K562 treated with DMSO at 1 percent for 24 hours (cell line): ENCODE measurements around the gene NPLOC4. TPM values are rescaled to one million over a fixed set of nuclear protein-coding genes. Genes with fewer than 3 reads are reported as not detected.

Experiments used
- total RNA-seq: library from RNA; unstranded; fragments of 300-600 nt; gene quantifications from 2 replicates; pipeline ENCODE4 v1.2.3, GENCODE V29; 2022; ENCODE audit warnings: low read depth; ENCODE audit not compliant: insufficient read depth

NPLOC4 gene
- total RNA-seq, result 121 and 124 TPM in 2 replicates

GRCh38 chr17:81636505-81637288 is at the start of gene NPLOC4, which contains the start of gene TSPAN10:
NPLOC4 (minus strand) TSS chr17:81637112; CDS start chr17:81636930, 182 bp downstream.
TSPAN10 (plus strand) TSS chr17:81637196; CDS start chr17:81642413, 5,217 bp downstream.

GRCh38 chr17:81683584-81684441 is 46.9 kb upstream of the NPLOC4 start, which contains the start of the genes ARL16 and HGS:
ARL16 (minus strand) TSS chr17:81683797; CDS start chr17:81683753, 44 bp downstream.
HGS (plus strand) TSS chr17:81684011; CDS start chr17:81684067, 56 bp downstream.

GRCh38 chr17:81666342-81667191 is 29.7 kb upstream of the NPLOC4 start, which contains the start of the genes CCDC137 and OXLD1:
CCDC137 (plus strand) TSS chr17:81666737; CDS start chr17:81666767, 30 bp downstream.
OXLD1 (minus strand) TSS chr17:81666605; CDS start chr17:81666577, 28 bp downstream.

GRCh38 chr17:81656118-81656743 is 19.3 kb upstream of the NPLOC4 start, which contains the start of gene PDE6G:
PDE6G (minus strand) TSS chr17:81656542; CDS start chr17:81653305, 3,237 bp downstream.

GRCh38 chr17:81552244-81553017 is 84.5 kb downstream of the NPLOC4 start, which contains the start of gene FAAP100:
FAAP100 (minus strand) TSS chr17:81552353; CDS start chr17:81552330, 23 bp downstream.

GRCh38 chr17:81527591-81528383 is 109.1 kb downstream of the NPLOC4 start, which contains the start of gene FSCN2:
FSCN2 (plus strand) TSS chr17:81528377; CDS start chr17:81528532, 155 bp downstream.

GRCh38 chr17:81512562-81513371 is 124.1 kb downstream of the NPLOC4 start, which contains the start of gene ACTG1:
ACTG1 (minus strand) TSS chr17:81512799; CDS start chr17:81512354, 445 bp downstream.

Other genes with a start within 250 kb of the NPLOC4 start
- 7.7 and 8.3 TPM in 2 replicates for gene BAHCC1, start 241.7 kb downstream of the NPLOC4 start, total RNA-seq
- 1,611 and 1,834 TPM in 2 replicates for gene ACTG1, start 124.3 kb downstream of the NPLOC4 start, total RNA-seq
- 0.32 TPM in 1 of 2 replicates, not detected in the other for gene FSCN2, start 108.7 kb downstream of the NPLOC4 start, total RNA-seq
- 25.2 and 31.7 TPM in 2 replicates for gene FAAP100, start 84.8 kb downstream of the NPLOC4 start, total RNA-seq
- 0.95 and 1.4 TPM in 2 replicates for gene TSPAN10, start 84 bp upstream of the NPLOC4 start, total RNA-seq
- gene PDE6G, start 19.4 kb upstream of the NPLOC4 start, total RNA-seq, result not detected in 2 replicates
- 131 and 152 TPM in 2 replicates for gene OXLD1, start 29.5 kb upstream of the NPLOC4 start, total RNA-seq
- 38.7 and 44.1 TPM in 2 replicates for gene CCDC137, start 29.6 kb upstream of the NPLOC4 start, total RNA-seq
- gene ARL16, start 46.7 kb upstream of the NPLOC4 start, total RNA-seq, result 23.5 and 24.0 TPM in 2 replicates
- 113 and 135 TPM in 2 replicates for gene HGS, start 46.9 kb upstream of the NPLOC4 start, total RNA-seq
- gene MRPL12, start 66.3 kb upstream of the NPLOC4 start, total RNA-seq, result 103 and 127 TPM in 2 replicates
- gene SLC25A10, start 75.2 kb upstream of the NPLOC4 start, total RNA-seq, result 86.5 and 86.6 TPM in 2 replicates
- gene GCGR, start 167.0 kb upstream of the NPLOC4 start, total RNA-seq, result not detected in 2 replicates
- gene MCRIP1, start 196.2 kb upstream of the NPLOC4 start, total RNA-seq, result 252 and 259 TPM in 2 replicates
- 1.0 TPM in 1 of 2 replicates, not detected in the other for gene PPP1R27, start 197.9 kb upstream of the NPLOC4 start, total RNA-seq
- 656 and 712 TPM in 2 replicates for gene P4HB, start 223.4 kb upstream of the NPLOC4 start, total RNA-seq
- 324 and 357 TPM in 2 replicates for gene ARHGDIA, start 234.2 kb upstream of the NPLOC4 start, total RNA-seq